Left renal cortex interstitium (tissue), 4 donors: Measurements from ENCODE around the gene TMEM132C. TPM values are rescaled to one million over a fixed set of nuclear protein-coding genes. Genes with fewer than 3 reads are reported as not detected.

Source experiments
- DNase-seq, 4 donors: peaks; one replicate each; pipeline ENCODE4 v3.0.0-alpha.2; 2013; ENCODE audit warnings: low read depth in 4 of 4, low spot score in 2 of 4, missing footprints in 1 of 4
- polyA plus RNA-seq, 4 donors: library from polyadenylated mRNA; unstranded; fragments of 120-200 nt; gene quantifications; one replicate each; pipeline ENCODE4 v1.2.1, GENCODE V29; 2013; ENCODE audit not compliant: insufficient read length in 4 of 4

The TMEM132C gene
- polyA plus RNA-seq, 4 donors = 1.9 to 3.8 (median 2.4) TPM

- no peak for DNase-seq
Measured at GRCh38 chr12:128543971-128544370, 277.0 kb downstream of the TMEM132C start.

GRCh38 chr12:128548949-128549348, 282.0 kb downstream of the TMEM132C start:
- no peak for DNase-seq

- DNase-seq = no peak
Measured at GRCh38 chr12:128549601-128550218, 282.7 kb downstream of the TMEM132C start.

GRCh38 chr12:128551266-128551665, 284.3 kb downstream of the TMEM132C start:
- no peak for DNase-seq

- no peak for DNase-seq
Measured at GRCh38 chr12:128554546-128555304, 287.8 kb downstream of the TMEM132C start.

- DNase-seq = no peak
Measured at GRCh38 chr12:128557231-128557630, 290.3 kb downstream of the TMEM132C start.

GRCh38 chr12:128564956-128565355, 298.0 kb downstream of the TMEM132C start:
- no peak for DNase-seq

GRCh38 chr12:128567730-128568129, 300.8 kb downstream of the TMEM132C start:
- no peak for DNase-seq

- DNase-seq = no peak
Measured at GRCh38 chr12:128570191-128571065, 303.5 kb downstream of the TMEM132C start.

- DNase-seq = no peak
Measured at GRCh38 chr12:128571906-128572810, 305.2 kb downstream of the TMEM132C start.

GRCh38 chr12:128573907-128574306, 306.9 kb downstream of the TMEM132C start:
- no peak for DNase-seq

GRCh38 chr12:128578045-128578444, 311.1 kb downstream of the TMEM132C start:
- DNase-seq = no peak

GRCh38 chr12:128581321-128581761, 314.4 kb downstream of the TMEM132C start:
- DNase-seq = no peak

GRCh38 chr12:128583453-128583852, 316.5 kb downstream of the TMEM132C start:
- DNase-seq = no peak

- no peak for DNase-seq
Measured at GRCh38 chr12:128586451-128587029, 319.6 kb downstream of the TMEM132C start.

- no peak for DNase-seq
Measured at GRCh38 chr12:128587918-128588317, 320.9 kb downstream of the TMEM132C start.

GRCh38 chr12:128592220-128592744, 325.3 kb downstream of the TMEM132C start:
- peak in 1 of 4 donors; percentile 28 for DNase-seq

- DNase-seq = no peak
Measured at GRCh38 chr12:128594521-128594920, 327.6 kb downstream of the TMEM132C start.

GRCh38 chr12:128595609-128596008, 328.6 kb downstream of the TMEM132C start:
- no peak for DNase-seq
